GM23248 (cell line): ENCODE data around the gene SEMA5B. TPM values are rescaled to one million over a fixed set of nuclear protein-coding genes. Genes with fewer than 3 reads are reported as not detected.

ENCODE experiments used
- DNase-seq: peaks from one replicate; pipeline ENCODE4 v3.0.0-alpha.2; 2015
- H2AFZ ChIP-seq: fragments of 200-600 bp; sonication (generic); 2 replicates; pipeline ENCODE4 v1.6.1; 2016; ENCODE audit warnings: antibody characterized with exemption
- H3F3A ChIP-seq: fragments of 200-600 bp; sonication (generic); 2 replicates; pipeline ENCODE4 v1.6.1; 2016; ENCODE audit warnings: mild to moderate bottlenecking, antibody characterized with exemption, mixed run types; ENCODE audit not compliant: insufficient read depth
- H3K27ac ChIP-seq: fragments of 200-600 bp; sonication (generic); 2 replicates; pipeline ENCODE4 v1.5.1; 2016; ENCODE audit warnings: mild to moderate bottlenecking
- H3K27me3 ChIP-seq: fragments of 200-600 bp; sonication (generic); replicated peaks from 2 replicates; pipeline ENCODE4 v1.6.1; 2016; ENCODE audit warnings: mild to moderate bottlenecking; ENCODE audit not compliant: insufficient read depth
- H3K36me3 ChIP-seq: fragments of 200-600 bp; sonication (generic); 2 replicates; pipeline ENCODE4 v1.6.1; 2016; ENCODE audit warnings: low read depth, mild to moderate bottlenecking
- H3K4me1 ChIP-seq: fragments of 200-600 bp; sonication (generic); 2 replicates; pipeline ENCODE4 v1.6.1; 2016; ENCODE audit warnings: mild to moderate bottlenecking; ENCODE audit not compliant: insufficient read depth
- H3K4me2 ChIP-seq: fragments of 200-600 bp; sonication (generic); one replicate; pipeline ENCODE4 v1.6.1; 2016; ENCODE audit warnings: mild to moderate bottlenecking; ENCODE audit not compliant: unreplicated experiment
- H3K4me3 ChIP-seq: fragments of 200-600 bp; sonication (generic); 2 replicates; pipeline ENCODE4 v1.5.1; 2016; ENCODE audit warnings: mild to moderate bottlenecking
- H3K79me2 ChIP-seq: fragments of 200-600 bp; sonication (generic); 2 replicates; pipeline ENCODE4 v1.6.1; 2016; ENCODE audit warnings: mild to moderate bottlenecking; ENCODE audit not compliant: insufficient read depth
- H3K9ac ChIP-seq: fragments of 200-600 bp; sonication (generic); 2 replicates; pipeline ENCODE4 v1.6.1; 2016; ENCODE audit warnings: mild to moderate bottlenecking
- H3K9me2 ChIP-seq: fragments of 200-600 bp; sonication (generic); 2 replicates; pipeline ENCODE4 v1.6.1; 2016; ENCODE audit warnings: mixed run types, mild to moderate bottlenecking, moderate library complexity; ENCODE audit not compliant: insufficient read depth
- H3K9me3 ChIP-seq: fragments of 200-600 bp; sonication (generic); one replicate; pipeline ENCODE4 v1.6.1; 2017; ENCODE audit warnings: low read depth
- H4K20me1 ChIP-seq: fragments of 200-600 bp; sonication (generic); 2 replicates; pipeline ENCODE4 v1.6.0; 2016; ENCODE audit not compliant: insufficient read depth
- EZH2 ChIP-seq: fragments of 200-600 bp; sonication (generic); IDR thresholded peaks from 2 replicates; pipeline ENCODE4 v1.6.1; 2018; ENCODE audit warnings: antibody characterized with exemption, mild to moderate bottlenecking; ENCODE audit not compliant: insufficient read depth, poor library complexity, severe bottlenecking
- EZH2phosphoT487 ChIP-seq: fragments of 200-600 bp; sonication (generic); IDR thresholded peaks from 2 replicates; pipeline ENCODE4 v1.6.1; 2018; ENCODE audit warnings: antibody characterized with exemption, moderate library complexity, mild to moderate bottlenecking, low read depth; ENCODE audit not compliant: insufficient read depth
- WGBS, 2 experiments: methylation state at CpG; one replicate each; pipeline ENCODE4 v1.1.6; 2015 to 2017; ENCODE audit warnings: low lambda C conversion rate in 2 of 2, low coverage in 1 of 2; ENCODE audit errors: missing lambda C conversion rate in 2 of 2; 5-methylcytosine and 5-hydroxymethylcytosine counted together
- in situ Hi-C: fragments of 300-500 bp; cut with MboI; formaldehyde crosslinking; loops from 2 replicates; pipeline ENCODE4 v1.15.0; 2020
- polyA plus RNA-seq: library from polyadenylated mRNA; unstranded; fragments of >200 nt; fragmentation: Nextera tagmentation; extraction: Ambion mirVana; gene quantifications from 2 replicates; pipeline ENCODE4 v1.2.1, GENCODE V29; 2016
- total RNA-seq: library from RNA; depleted of rRNA; stranded (reverse); fragments of >200 nt; shearing (Covaris generic); gene quantifications from 2 replicates; pipeline ENCODE4 v1.2.3, GENCODE V29; 2014

The SEMA5B gene
- total and polyA plus RNA-seq, 2 experiments from 2014 or later, result not detected

DNA sequence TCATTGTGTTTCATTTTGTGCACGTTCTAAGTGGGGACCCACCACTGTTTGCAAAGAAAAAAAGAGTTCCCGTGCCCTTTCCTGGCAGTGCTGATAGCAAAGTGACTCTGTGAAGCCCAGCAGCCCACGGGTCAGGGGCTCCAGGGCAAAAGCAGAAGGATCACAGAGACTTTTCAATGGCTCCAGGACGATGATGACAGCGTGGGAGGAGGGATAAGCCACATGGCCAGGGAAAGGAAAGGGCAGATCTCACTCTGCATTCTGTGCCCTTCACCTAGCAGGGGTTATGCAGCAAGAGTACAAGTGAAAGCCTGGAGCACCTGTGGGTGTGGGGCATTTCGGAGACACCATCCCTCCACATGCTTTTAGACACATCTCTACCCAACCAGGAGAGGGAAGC lies 35.4 kb downstream of the SEMA5B start:
- H3K9me2 ChIP-seq, result no peaks in the 10 kb centered on the region
- no peak overlapping the region for H2AFZ ChIP-seq
- no peak overlapping the region for H3K4me3 ChIP-seq
- no peaks in the 10 kb centered on the region for H3F3A ChIP-seq
- H3K27me3 ChIP-seq, result peaks cover 98% of the 10 kb centered on the region
- no peaks in the 10 kb centered on the region for H4K20me1 ChIP-seq
- H3K79me2 ChIP-seq, result no peaks in the 10 kb centered on the region
- in situ Hi-C loops, result no loop called here
- no peak overlapping the region for H3K9ac ChIP-seq
- TF ChIP-seq EZH2 (no peak), EZH2phosphoT487 (no peak)
- no peaks in the 10 kb centered on the region for H3K9me3 ChIP-seq
- DNase-seq, result no peak
- no peaks in the 10 kb centered on the region for H3K36me3 ChIP-seq
- no peaks in the 10 kb centered on the region for H3K4me1 ChIP-seq
- 19 to 30% methylated on average over 6 of the region's 6 CpGs for WGBS, 2 experiments
- no peak overlapping the region for H3K27ac ChIP-seq
- no peak overlapping the region for H3K4me2 ChIP-seq

DNA sequence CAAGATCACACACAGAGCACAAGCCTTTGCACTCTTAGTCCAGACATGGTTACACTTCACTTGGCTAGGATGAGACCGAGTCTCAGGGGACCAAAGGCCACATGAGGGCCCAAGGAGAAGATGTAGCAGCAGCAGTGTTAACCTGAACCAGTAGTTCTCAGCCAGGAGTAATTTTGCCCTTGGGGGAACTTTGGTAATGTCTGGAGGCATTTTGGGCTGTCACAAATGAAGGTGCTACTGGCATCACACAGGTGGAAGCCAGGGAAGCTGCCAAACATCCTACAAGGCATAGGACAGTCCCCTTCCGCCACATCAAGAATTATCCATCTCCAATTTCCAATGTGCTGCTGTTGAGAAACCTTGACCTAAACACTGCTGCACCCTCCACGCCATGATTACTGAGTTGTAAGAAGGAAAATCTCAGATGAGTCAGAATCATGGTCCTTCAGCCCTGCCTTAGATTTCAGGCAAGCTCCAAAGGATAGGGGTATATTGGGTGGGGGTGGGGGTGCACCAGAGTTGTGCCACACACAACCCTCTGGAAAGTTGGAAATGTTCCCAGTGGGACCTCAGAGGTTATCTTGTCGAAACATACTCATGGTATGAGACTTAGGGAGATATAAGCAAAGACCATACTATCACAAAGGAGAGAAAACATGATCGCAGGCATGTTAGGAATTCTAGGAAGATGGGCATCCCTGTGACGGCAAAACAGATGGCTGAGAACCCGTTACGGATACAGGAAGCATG lies 36.2 kb downstream of the SEMA5B start:
- no peak overlapping the region for H3K4me3 ChIP-seq
- H2AFZ ChIP-seq, result no peak overlapping the region
- no peaks in the 10 kb centered on the region for H3K9me2 ChIP-seq
- no peaks in the 10 kb centered on the region for H3F3A ChIP-seq
- in situ Hi-C loops, result no loop called here
- H3K9ac ChIP-seq, result no peak overlapping the region
- TF ChIP-seq EZH2phosphoT487 (no peak), EZH2 (no peak)
- no peak overlapping the region for H3K4me2 ChIP-seq
- no peaks in the 10 kb centered on the region for H3K36me3 ChIP-seq
- 59 to 60% methylated on average over 8 of the region's 8 CpGs for WGBS, 2 experiments
- DNase-seq, result no peak
- no peaks in the 10 kb centered on the region for H4K20me1 ChIP-seq
- H3K9me3 ChIP-seq, result no peaks in the 10 kb centered on the region
- no peaks in the 10 kb centered on the region for H3K79me2 ChIP-seq
- no peak overlapping the region for H3K27ac ChIP-seq
- H3K27me3 ChIP-seq, result peaks cover 97% of the 10 kb centered on the region
- H3K4me1 ChIP-seq, result no peaks in the 10 kb centered on the region

DNA sequence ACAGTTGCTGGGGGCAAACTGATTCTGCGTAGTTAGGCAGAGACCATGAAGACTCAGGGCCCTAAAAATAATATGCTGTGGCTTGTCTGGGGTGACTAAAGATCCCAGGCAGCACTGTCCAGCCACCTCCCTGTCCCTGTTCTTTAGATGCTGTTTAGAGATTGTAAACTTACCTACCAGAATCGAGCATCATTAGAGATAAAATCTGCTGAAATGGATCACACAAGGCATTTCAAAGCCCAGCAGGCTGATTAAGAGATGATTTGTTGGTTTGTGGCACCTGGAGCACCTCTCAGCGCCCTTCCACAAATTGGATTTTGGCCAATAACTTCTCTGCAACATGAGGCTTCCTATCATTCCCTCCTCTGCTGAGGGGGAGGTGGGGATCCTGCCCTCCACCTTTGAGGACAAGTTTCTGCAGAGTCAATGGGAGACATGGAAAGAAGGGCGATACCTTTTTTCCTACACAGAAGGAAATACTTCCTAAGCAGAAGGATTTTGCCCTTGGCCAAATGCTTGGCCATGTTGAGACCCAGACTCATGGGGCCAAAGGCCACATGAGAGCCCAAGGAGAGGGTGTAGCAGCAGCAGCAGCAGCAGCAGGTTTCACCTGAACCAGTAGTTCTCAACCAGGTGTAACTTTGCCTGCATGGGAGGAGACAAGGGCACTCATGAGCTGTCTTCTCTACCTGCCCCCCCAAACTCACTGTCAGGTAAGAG lies 37.5 kb downstream of the SEMA5B start:
- Histone ChIP-seq H3K36me3 (no peaks in the 10 kb centered on the region), H3K9me2 (no peaks in the 10 kb centered on the region), H3K9ac (no peak overlapping the region), H3K4me3 (no peak overlapping the region), H3F3A (no peaks in the 10 kb centered on the region), H3K27ac (no peak overlapping the region), H3K79me2 (no peaks in the 10 kb centered on the region), H3K4me1 (no peaks in the 10 kb centered on the region), H3K27me3 (peaks cover 96% of the 10 kb centered on the region), H2AFZ (no peak overlapping the region), H3K9me3 (no peaks in the 10 kb centered on the region), H4K20me1 (no peaks in the 10 kb centered on the region), H3K4me2 (no peak overlapping the region)
- DNase-seq, result no peak
- TF ChIP-seq EZH2, result no peak
- no peak for TF ChIP-seq EZH2phosphoT487
- in situ Hi-C loops, result no loop called here
- WGBS, 2 experiments, result 51 to 53% methylated on average over 4 of the region's 4 CpGs

DNA sequence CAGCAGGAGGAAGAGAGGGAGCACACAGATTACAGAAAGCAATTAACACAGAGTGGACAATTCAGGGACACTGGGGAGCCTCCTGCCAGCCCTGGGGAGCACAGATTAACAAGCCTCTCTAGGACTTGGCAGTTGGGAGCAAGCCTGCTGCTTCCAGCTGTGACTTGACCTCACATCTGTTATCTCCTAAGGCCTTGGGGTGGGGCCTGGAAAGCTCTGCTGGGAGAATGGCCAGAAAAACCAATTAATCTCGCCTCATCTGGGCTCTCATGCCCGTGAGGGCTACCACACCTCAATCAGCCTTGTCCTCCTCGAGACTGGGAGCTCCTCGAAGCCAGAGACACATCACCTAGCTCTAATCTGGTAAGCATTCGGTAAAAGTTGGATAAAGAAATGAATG lies 39.1 kb downstream of the SEMA5B start:
- Histone ChIP-seq H2AFZ (no peak overlapping the region), H3K4me2 (no peak overlapping the region), H4K20me1 (no peaks in the 10 kb centered on the region), H3K27ac (no peak overlapping the region), H3K9ac (no peak overlapping the region), H3K9me3 (no peaks in the 10 kb centered on the region), H3K27me3 (peaks cover 91% of the 10 kb centered on the region), H3K4me1 (no peaks in the 10 kb centered on the region), H3F3A (no peaks in the 10 kb centered on the region), H3K79me2 (no peaks in the 10 kb centered on the region), H3K36me3 (no peaks in the 10 kb centered on the region), H3K4me3 (no peak overlapping the region), H3K9me2 (no peaks in the 10 kb centered on the region)
- in situ Hi-C loops, result no loop called here
- no peak for DNase-seq
- TF ChIP-seq EZH2phosphoT487, result no peak
- TF ChIP-seq EZH2, result no peak
- WGBS, 2 experiments, result 7 to 9% methylated on average over 5 of the region's 5 CpGs
